OCI-LY1 (cell line): ENCODE data around the gene GLS.

ENCODE experiments used
- CTCF ChIP-seq: fragments of 200-600 bp; sonication (generic), shearing (Covaris generic); IDR thresholded peaks from 2 replicates; pipeline ENCODE4 v1.5.1; 2017; ENCODE audit warnings: mild to moderate bottlenecking, antibody characterized with exemption, low read length, moderate library complexity, mixed read lengths
- EZH2 ChIP-seq: fragments of 200-600 bp; sonication (generic), shearing (Covaris generic); IDR thresholded peaks from 2 replicates; pipeline ENCODE4 v1.8.0; 2017; ENCODE audit warnings: borderline replicate concordance, mixed run types, mild to moderate bottlenecking, antibody characterized with exemption, low read length, moderate library complexity, mixed read lengths

DNA sequence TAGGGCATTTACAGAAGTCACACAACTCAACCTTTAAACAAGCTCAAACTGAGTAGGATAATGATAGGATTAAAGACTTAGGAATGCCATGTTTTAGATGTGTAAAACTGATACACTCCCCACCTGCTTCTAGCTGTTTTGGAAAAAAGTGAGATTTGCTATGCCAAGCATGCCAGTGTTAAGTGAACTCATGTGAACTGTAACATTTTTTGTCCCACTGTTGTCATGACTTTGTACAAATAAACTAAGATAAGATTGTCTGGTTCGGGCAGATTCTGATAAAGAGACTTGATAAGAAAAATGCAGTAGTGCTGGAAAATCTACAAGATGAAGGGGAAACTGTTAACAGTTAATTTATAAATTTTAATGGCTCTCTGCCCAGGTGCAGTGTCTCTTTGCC lies 66.5 kb downstream of the GLS start:
- TF ChIP-seq CTCF (no peak), EZH2 (no peak)
